Urothelium cell line (cell line): ENCODE data around the gene NUDCD3.
A peak's percentile ranks its signal among the peaks of the same experiment; 100 is the strongest.

Experiments used
- DNase-seq: peaks from one replicate; pipeline ENCODE4 v3.0.0; 2011; ENCODE audit warnings: low spot score, mixed read lengths
- FAIRE-seq: peaks from 2 replicates; lab custom pipeline; 2011; peaks lifted over from hg19 to GRCh38; lab: Jason Lieb, UNC

Gene NUDCD3

GRCh38 chr7:44386139-44386913 is 104.1 kb downstream of the NUDCD3 start:
- no peak for DNase-seq
- FAIRE-seq, result peak; percentile 53

- DNase-seq (no peak), FAIRE-seq (peak; percentile 46)
These were observed 104.9 kb downstream of the NUDCD3 start for GRCh38 chr7:44385434-44386138.

GRCh38 chr7:44384586-44385433 is 105.6 kb downstream of the NUDCD3 start:
- DNase-seq (no peak), FAIRE-seq (peak; percentile 52)

- FAIRE-seq, result no peak
- DNase-seq, result no peak
These were observed 106.9 kb downstream of the NUDCD3 start for GRCh38 chr7:44383566-44383965.

GRCh38 chr7:44382459-44383265 is 107.8 kb downstream of the NUDCD3 start:
- DNase-seq (no peak), FAIRE-seq (no peak)

- no peak for DNase-seq
- no peak for FAIRE-seq
These were observed 108.8 kb downstream of the NUDCD3 start for GRCh38 chr7:44381494-44382220.

GRCh38 chr7:44380831-44381493 is 109.5 kb downstream of the NUDCD3 start:
- DNase-seq (no peak), FAIRE-seq (peak; percentile 89)

- DNase-seq, result no peak
- FAIRE-seq, result no peak
These were observed 110.1 kb downstream of the NUDCD3 start for GRCh38 chr7:44380189-44380830.

GRCh38 chr7:44379366-44380188 is 110.9 kb downstream of the NUDCD3 start:
- peak; percentile 74 for FAIRE-seq

GRCh38 chr7:44378744-44379143 is 111.7 kb downstream of the NUDCD3 start:
- FAIRE-seq (no peak), DNase-seq (peak; percentile 46)

More at GRCh38 chr7:44379366-44380188, 110.9 kb downstream of the NUDCD3 start:
- peak; percentile 31 for DNase-seq

- DNase-seq (no peak), FAIRE-seq (no peak)
These were observed 112.6 kb downstream of the NUDCD3 start for GRCh38 chr7:44377681-44378421.

- DNase-seq, result no peak
- FAIRE-seq, result no peak
These were observed 113.4 kb downstream of the NUDCD3 start for GRCh38 chr7:44377134-44377463.

GRCh38 chr7:44376429-44377133 is 113.9 kb downstream of the NUDCD3 start:
- FAIRE-seq (peak; percentile 50), DNase-seq (no peak)

GRCh38 chr7:44375926-44376342 is 114.5 kb downstream of the NUDCD3 start:
- peak; percentile 67 for FAIRE-seq

GRCh38 chr7:44375236-44375699 is 115.2 kb downstream of the NUDCD3 start:
- FAIRE-seq (no peak), DNase-seq (no peak)

More at GRCh38 chr7:44375926-44376342, 114.5 kb downstream of the NUDCD3 start:
- no peak for DNase-seq

GRCh38 chr7:44374007-44374763 is 116.3 kb downstream of the NUDCD3 start:
- FAIRE-seq, result no peak

More at GRCh38 chr7:44374007-44374763, 116.3 kb downstream of the NUDCD3 start:
- no peak for DNase-seq
